ENCODE data around the gene KREMEN1. TPM values are rescaled to one million over a fixed set of nuclear protein-coding genes. Genes with fewer than 3 reads are reported as not detected.
A peak's percentile ranks its signal among the peaks of the same experiment; 100 is the strongest.

Gene KREMEN1
- total and polyA plus RNA-seq, 10 of the 15 experiments (the other 5 are each of a cell fraction or from before 2014, with no cell fraction given) = 0.10 to 2.5 (median 0.20) TPM; not detected in 1

DNA sequence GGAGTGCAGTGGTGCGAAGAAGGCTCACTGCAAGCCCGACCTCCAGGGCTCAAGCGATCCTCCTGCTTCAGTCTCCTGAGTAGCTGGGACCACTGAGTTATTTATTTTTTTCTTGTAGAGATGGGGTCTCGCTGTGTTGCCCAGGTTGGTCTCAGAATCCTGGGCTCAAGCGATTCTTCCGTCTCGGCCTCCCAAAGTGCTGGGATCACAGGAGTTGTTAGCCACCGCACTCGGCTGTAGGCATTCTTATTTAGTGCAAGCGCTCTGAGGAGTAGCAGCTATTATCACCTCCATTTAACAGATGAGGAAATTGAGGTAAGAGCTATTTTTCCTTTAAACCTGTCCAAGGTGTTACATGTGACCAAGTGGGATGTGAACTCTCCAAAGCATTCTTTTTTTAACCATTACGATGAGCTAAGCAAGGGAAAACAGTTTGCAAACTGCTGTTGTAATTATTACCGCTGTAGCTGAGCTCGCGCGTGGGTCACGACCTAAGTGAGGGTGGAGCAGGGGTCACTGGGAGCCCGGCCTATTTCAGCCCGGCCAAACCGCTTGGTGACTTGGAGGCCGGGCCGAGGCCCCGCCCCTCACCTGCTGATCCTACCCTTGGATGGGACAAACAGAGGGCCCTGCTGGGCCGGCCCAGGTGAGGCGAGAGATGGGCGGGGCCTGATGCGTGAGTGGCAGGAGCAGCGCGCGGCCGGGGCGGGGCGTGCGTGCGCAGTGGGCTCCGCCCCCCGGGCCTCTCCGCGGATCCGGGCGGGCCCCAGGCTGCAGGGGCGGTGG lies 449 bp upstream of the KREMEN1 start:
- Histone ChIP-seq H3K9me3 (replicated peaks; ENCODE audit: control insufficient read depth, insufficient read depth, low read length) (no peaks in the 10 kb centered on the region), H3K27me3 (replicated peaks in 1 of 2; ENCODE audit: control insufficient read depth in 2 of 2, insufficient read depth in 2 of 2, low read length in 1 of 2) (peaks cover 5 to 15% of the 10 kb centered on the region in 2 experiments), H3K4me3 (peak overlapping the region; percentile 45; the same call in 1 of the 2 replicates), H2AFZ (ENCODE audit: control insufficient read depth, low read depth, low read length) (no peak overlapping the region; the same call in 1 of the 2 replicates), H4K20me1 (ENCODE audit: control insufficient read depth, insufficient read depth) (no peaks in the 10 kb centered on the region), H3K9ac (ENCODE audit: control insufficient read depth, insufficient read depth, low read length) (no peak overlapping the region), H3K79me2 (ENCODE audit: control insufficient read depth, insufficient read depth, low read length) (no peaks in the 10 kb centered on the region), H3K27ac (ENCODE audit: control insufficient read depth, insufficient read depth) (no peak overlapping the region), H3K36me3 (ENCODE audit: control insufficient read depth in 2 of 2, insufficient read depth in 2 of 2, low read length in 1 of 2) (no peaks in the 10 kb centered on the region), H3K4me2 (ENCODE audit: control insufficient read depth, insufficient read depth) (peak overlapping the region; percentile 75), H3K4me1 (ENCODE audit: control insufficient read depth, insufficient read depth, low read length) (no peaks in the 10 kb centered on the region; the same call in 1 of the 2 replicates)
- 25% methylated on average over 31 of the region's 41 CpGs for WGBS (ENCODE audit: insufficient coverage, insufficient replicate concordance, low lambda C conversion rate, missing lambda C conversion rate)
- intact Hi-C loops (cut with micrococcal nuclease; ENCODE audit: unreplicated experiment) (no loop called here), in situ Hi-C loops (cut with MboI) (no loop called here)
- ATAC-seq (peak; percentile 93), DNase-seq (ENCODE audit: low read depth, low spot score) (no peak), FAIRE-seq (peak; percentile 62)
- ChIA-PET RAD21 (ENCODE audit: unreplicated experiment) (interaction anchor here (0.9 to 2.5 kb wide), 11 partner anchors 10 to 241 kb away, joined by 3 to 17 read pairs (median 4); no protein-coding TSS in a partner anchor), POLR2A (interaction anchor here (0.5 to 1.7 kb wide), 11 partner anchors 9 to 1064 kb away, joined by 3 to 5 read pairs (median 4); partner anchors contain the start of gene ZNRF3), SMC1A (ENCODE audit: uncharacterized antibody, unreplicated experiment) (interaction anchor here (0.6 to 2.6 kb wide), 7 partner anchors 10 to 254 kb away, joined by 3 to 13 read pairs (median 3); no protein-coding TSS in a partner anchor), CTCF (interaction anchor here (0.6 to 1.9 kb wide), 10 partner anchors 8 to 302 kb away, joined by 3 to 6 read pairs (median 4); no protein-coding TSS in a partner anchor)
- BruUV-seq (replicated peaks) = no TSS peak
- TF ChIP-seq NFYA (IDR thresholded peaks at IDR 0.05; ENCODE audit: borderline replicate concordance, low read depth, low read length) (no peak), NFIC (IDR thresholded peaks at IDR 0.05; ENCODE audit: low read depth, low read length) (no peak), POLR2AphosphoS5 (IDR thresholded peaks at IDR 0.05; ENCODE audit: low read length) (no peak), CHD1 (IDR thresholded peaks at IDR 0.05; ENCODE audit: low read depth, low read length) (no peak), EGR1 (IDR thresholded peaks at IDR 0.05; ENCODE audit: borderline replicate concordance in 1 of 2, low read depth in 2 of 2, low read length in 2 of 2) (no peak), SREBF2 (IDR thresholded peaks at IDR 0.05; ENCODE audit: low read length) (no peak), SMAD5 (IDR thresholded peaks at IDR 0.05; ENCODE audit: low read depth) (no peak), SMAD1 (IDR thresholded peaks at IDR 0.05; ENCODE audit: low read depth, partially characterized antibody) (no peak), DPF2 (IDR thresholded peaks at IDR 0.05) (peak; percentile 73), PAX5 (IDR thresholded peaks at IDR 0.05; ENCODE audit: borderline replicate concordance, low read depth, low read length) (no peak), NRF1 (conservative IDR thresholded peaks at IDR 0.05; ENCODE audit: low read depth, low read length) (peak; percentile 38), EED (IDR thresholded peaks at IDR 0.05; ENCODE audit: low read depth) (no peak), CREB1 (IDR thresholded peaks at IDR 0.05; ENCODE audit: low read depth) (no peak), MTA2 (IDR thresholded peaks at IDR 0.05; ENCODE audit: low read depth) (no peak), LARP7 (IDR thresholded peaks at IDR 0.05) (no peak), BACH1 (IDR thresholded peaks at IDR 0.05; ENCODE audit: borderline replicate concordance) (no peak), ZBED1 (IDR thresholded peaks at IDR 0.05; ENCODE audit: borderline replicate concordance) (no peak), ZNF217 (IDR thresholded peaks at IDR 0.05) (no peak), CHD2 (IDR thresholded peaks at IDR 0.05; ENCODE audit: borderline replicate concordance, low read depth, low read length) (no peak), STAT1 (conservative IDR thresholded peaks at IDR 0.05) (no peak), RAD21 (IDR thresholded peaks at IDR 0.05; ENCODE audit: insufficient read depth, low read depth, low read length) (no peak), ZZZ3 (IDR thresholded peaks at IDR 0.05; ENCODE audit: control insufficient read depth, insufficient read length, low read depth) (no peak), EP300 (IDR thresholded peaks at IDR 0.05; ENCODE audit: borderline replicate concordance in 1 of 2, control insufficient read depth in 1 of 2, low read depth in 2 of 2, low read length in 2 of 2) (no peak), RCOR1 (conservative IDR thresholded peaks at IDR 0.05; ENCODE audit: low read depth, low read length) (no peak), CBX3 (IDR thresholded peaks at IDR 0.05; ENCODE audit: borderline replicate concordance, low read depth) (no peak), BHLHE40 (IDR thresholded peaks at IDR 0.05; ENCODE audit: borderline replicate concordance in 1 of 2, low read depth in 2 of 2, low read length in 1 of 2) (peak in 1 of 2 experiments; percentile 41; a peak in 1 of 4 replicates), BCL11A (IDR thresholded peaks at IDR 0.05; ENCODE audit: low read depth, low read length) (no peak), YY1 (IDR thresholded peaks at IDR 0.05; ENCODE audit: low read depth, low read length) (no peak)
